Measurements from ENCODE around the gene IPO5. TPM values are rescaled to one million over a fixed set of nuclear protein-coding genes. Genes with fewer than 3 reads are reported as not detected.

The IPO5 gene
- total and polyA plus RNA-seq, 2 of the 4 experiments (the other 2 are of a cell fraction), result 89.2 to 270 TPM

DNA sequence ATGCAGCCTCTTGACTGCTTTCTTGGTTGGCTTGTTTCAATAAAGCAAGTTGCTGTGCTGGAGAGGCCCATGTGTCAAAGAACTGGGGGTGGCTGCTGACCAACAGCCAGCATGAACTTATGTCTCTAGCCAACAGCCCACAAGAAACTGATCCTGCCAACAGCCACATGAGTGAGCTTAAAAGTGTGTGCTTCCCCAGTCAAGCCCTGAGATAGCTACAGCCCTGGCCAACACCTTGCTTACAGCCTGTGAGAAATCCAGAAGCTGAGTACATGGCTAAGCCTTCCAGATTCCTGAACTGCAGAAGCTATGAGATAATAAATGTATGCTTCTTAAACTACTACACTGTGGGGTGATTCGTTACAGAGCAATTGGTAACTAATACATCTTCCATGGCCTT is 38.9 kb upstream of the IPO5 start:
- Histone ChIP-seq H4K91ac (ENCODE audit: insufficient read depth, low read depth, low read length) (no peak overlapping the region), H4K5ac (ENCODE audit: low read depth, low read length) (no peak overlapping the region), H3K9me3 (ENCODE audit: control insufficient read depth, insufficient read depth, low read length) (no peaks in the 10 kb centered on the region; the same call in 1 of the 2 replicates), H4K20me1 (ENCODE audit: insufficient read depth, low read length) (no peaks in the 10 kb centered on the region), H3K9me1 (ENCODE audit: insufficient read depth, low read length) (peaks cover 3% of the 10 kb centered on the region; the same call in 1 of the 2 replicates), H3K27me3 (ENCODE audit: control insufficient read depth, insufficient read depth, low read length) (no peaks in the 10 kb centered on the region), H3K4me1 (ENCODE audit: control insufficient read depth, insufficient read depth, low read length) (no peaks in the 10 kb centered on the region), H2AK5ac (ENCODE audit: low read depth, low read length) (no peak overlapping the region), H3K14ac (replicated peaks; ENCODE audit: low read depth, low read length) (no peak overlapping the region), H3K4me3 (ENCODE audit: insufficient read depth, low read depth, low read length) (no peak overlapping the region), H3K18ac (ENCODE audit: low read depth, low read length) (no peak overlapping the region), H2BK120ac (ENCODE audit: low read depth, low read length) (no peak overlapping the region), H3K79me1 (ENCODE audit: low read depth in 1 of 2, low read length in 2 of 2) (no peaks in the 10 kb centered on the region), H2BK20ac (ENCODE audit: low read depth, low read length) (no peak overlapping the region), H3K36me3 (ENCODE audit: control insufficient read depth, insufficient read depth, low read length) (no peaks in the 10 kb centered on the region), H3K23ac (ENCODE audit: low read depth, low read length) (no peak overlapping the region), H4K8ac (ENCODE audit: low read depth in 2 of 2, low read length in 2 of 2) (no peak overlapping the region; a peak in 1 of 4 replicates), H2AK9ac (replicated peaks; ENCODE audit: low read depth, low read length, poor library complexity) (no peak overlapping the region), H2AFZ (replicated peaks; ENCODE audit: low read length, poor library complexity) (no peak overlapping the region), H3K4ac (ENCODE audit: low read depth, low read length) (no peak overlapping the region), H2BK15ac (ENCODE audit: low read depth, low read length) (no peak overlapping the region), H3K27ac (ENCODE audit: insufficient read depth, low read length) (no peak overlapping the region), H3K9ac (ENCODE audit: low read depth, low read length) (no peak overlapping the region), H2BK5ac (ENCODE audit: low read depth, low read length, poor library complexity, severe bottlenecking) (no peak overlapping the region), H3K4me2 (ENCODE audit: low read depth, low read length) (no peak overlapping the region), H3K56ac (ENCODE audit: extremely low read depth, insufficient read depth, low read length) (no peak overlapping the region)
- WGBS, 2 experiments (ENCODE audit: extremely low coverage in 2 of 2, insufficient read length in 1 of 2), result no CpG with 5 or more reads among the region's 1 CpG
- POLR2A ChIA-PET (ENCODE audit: unreplicated experiment), result no interaction called here
- in situ Hi-C loops (cut with MboI; ENCODE audit: low sequenced_read_pairs) (no loop called here), dilution Hi-C loops (cut with HindIII; ENCODE audit: low sequenced_read_pairs, unreplicated experiment) (no loop called here), intact Hi-C loops (cut with micrococcal nuclease) (loop anchor here (5.0 kb wide), 1 partner anchor 57 kb away; no protein-coding TSS in a partner anchor)
- TF ChIP-seq RAD21 (IDR thresholded peaks at IDR 0.05; ENCODE audit: low read length) (no peak), SMC3 (IDR thresholded peaks at IDR 0.05; ENCODE audit: low read depth, low read length) (no peak), POLR2A (IDR thresholded peaks at IDR 0.05; ENCODE audit: low read depth, low read length) (no peak), CHD1 (IDR thresholded peaks at IDR 0.05; ENCODE audit: low read depth, low read length) (no peak), RFX5 (IDR thresholded peaks at IDR 0.05; ENCODE audit: low read depth, low read length) (no peak), RCOR1 (IDR thresholded peaks at IDR 0.05; ENCODE audit: insufficient replicate concordance, low read length) (no peak), BHLHE40 (IDR thresholded peaks at IDR 0.05; ENCODE audit: low read depth, low read length) (no peak), MXI1 (IDR thresholded peaks at IDR 0.05; ENCODE audit: borderline replicate concordance, low read depth, low read length) (no peak), MAZ (IDR thresholded peaks at IDR 0.05; ENCODE audit: borderline replicate concordance, low read depth, low read length) (no peak)
- TF ChIP-seq, protein P1, sequence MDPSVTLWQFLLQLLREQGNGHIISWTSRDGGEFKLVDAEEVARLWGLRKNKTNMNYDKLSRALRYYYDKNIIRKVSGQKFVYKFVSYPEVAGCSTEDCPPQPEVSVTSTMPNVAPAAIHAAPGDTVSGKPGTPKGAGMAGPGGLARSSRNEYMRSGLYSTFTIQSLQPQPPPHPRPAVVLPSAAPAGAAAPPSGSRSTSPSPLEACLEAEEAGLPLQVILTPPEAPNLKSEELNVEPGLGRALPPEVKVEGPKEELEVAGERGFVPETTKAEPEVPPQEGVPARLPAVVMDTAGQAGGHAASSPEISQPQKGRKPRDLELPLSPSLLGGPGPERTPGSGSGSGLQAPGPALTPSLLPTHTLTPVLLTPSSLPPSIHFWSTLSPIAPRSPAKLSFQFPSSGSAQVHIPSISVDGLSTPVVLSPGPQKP (IDR thresholded peaks at IDR 0.05; ENCODE audit: borderline replicate concordance, low read depth, low read length), result no peak
- TF ChIP-seq, protein P2, sequence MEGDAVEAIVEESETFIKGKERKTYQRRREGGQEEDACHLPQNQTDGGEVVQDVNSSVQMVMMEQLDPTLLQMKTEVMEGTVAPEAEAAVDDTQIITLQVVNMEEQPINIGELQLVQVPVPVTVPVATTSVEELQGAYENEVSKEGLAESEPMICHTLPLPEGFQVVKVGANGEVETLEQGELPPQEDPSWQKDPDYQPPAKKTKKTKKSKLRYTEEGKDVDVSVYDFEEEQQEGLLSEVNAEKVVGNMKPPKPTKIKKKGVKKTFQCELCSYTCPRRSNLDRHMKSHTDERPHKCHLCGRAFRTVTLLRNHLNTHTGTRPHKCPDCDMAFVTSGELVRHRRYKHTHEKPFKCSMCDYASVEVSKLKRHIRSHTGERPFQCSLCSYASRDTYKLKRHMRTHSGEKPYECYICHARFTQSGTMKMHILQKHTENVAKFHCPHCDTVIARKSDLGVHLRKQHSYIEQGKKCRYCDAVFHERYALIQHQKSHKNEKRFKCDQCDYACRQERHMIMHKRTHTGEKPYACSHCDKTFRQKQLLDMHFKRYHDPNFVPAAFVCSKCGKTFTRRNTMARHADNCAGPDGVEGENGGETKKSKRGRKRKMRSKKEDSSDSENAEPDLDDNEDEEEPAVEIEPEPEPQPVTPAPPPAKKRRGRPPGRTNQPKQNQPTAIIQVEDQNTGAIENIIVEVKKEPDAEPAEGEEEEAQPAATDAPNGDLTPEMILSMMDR (conservative IDR thresholded peaks at IDR 0.05; ENCODE audit: low read depth, low read length), result no peak
- TF ChIP-seq, protein P3, sequence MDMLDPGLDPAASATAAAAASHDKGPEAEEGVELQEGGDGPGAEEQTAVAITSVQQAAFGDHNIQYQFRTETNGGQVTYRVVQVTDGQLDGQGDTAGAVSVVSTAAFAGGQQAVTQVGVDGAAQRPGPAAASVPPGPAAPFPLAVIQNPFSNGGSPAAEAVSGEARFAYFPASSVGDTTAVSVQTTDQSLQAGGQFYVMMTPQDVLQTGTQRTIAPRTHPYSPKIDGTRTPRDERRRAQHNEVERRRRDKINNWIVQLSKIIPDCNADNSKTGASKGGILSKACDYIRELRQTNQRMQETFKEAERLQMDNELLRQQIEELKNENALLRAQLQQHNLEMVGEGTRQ (IDR thresholded peaks at IDR 0.05; ENCODE audit: low read depth, low read length), result no peak
- no TSS peak for BruUV-seq (replicated peaks)
- ATAC-seq (ENCODE audit: low read depth) (peak; percentile 62), DNase-seq (peak; percentile 70)
- CTCF ChIA-PET, result no interaction called here

All from IMR-90 (cell line).